AG10803 (cell line): ENCODE measurements around the gene RUBCN.
A peak's percentile ranks its signal among the peaks of the same experiment; 100 is the strongest.

Source experiments
- DNase-seq: peaks from one replicate; pipeline ENCODE4 v3.0.0; 2010; ENCODE audit warnings: low read depth
- H3K4me3 ChIP-seq: 2 replicates; pipeline ENCODE4 v1.5.1; 2011; ENCODE audit warnings: mild to moderate bottlenecking, low read length, control low read depth
- TF ChIP-seq, protein P1 (sequence below): conservative IDR thresholded peaks from 2 replicates; pipeline ENCODE4 v1.5.1; 2011; ENCODE audit warnings: mild to moderate bottlenecking, low read length, control low read depth, inconsistent platforms

The RUBCN gene

DNA sequence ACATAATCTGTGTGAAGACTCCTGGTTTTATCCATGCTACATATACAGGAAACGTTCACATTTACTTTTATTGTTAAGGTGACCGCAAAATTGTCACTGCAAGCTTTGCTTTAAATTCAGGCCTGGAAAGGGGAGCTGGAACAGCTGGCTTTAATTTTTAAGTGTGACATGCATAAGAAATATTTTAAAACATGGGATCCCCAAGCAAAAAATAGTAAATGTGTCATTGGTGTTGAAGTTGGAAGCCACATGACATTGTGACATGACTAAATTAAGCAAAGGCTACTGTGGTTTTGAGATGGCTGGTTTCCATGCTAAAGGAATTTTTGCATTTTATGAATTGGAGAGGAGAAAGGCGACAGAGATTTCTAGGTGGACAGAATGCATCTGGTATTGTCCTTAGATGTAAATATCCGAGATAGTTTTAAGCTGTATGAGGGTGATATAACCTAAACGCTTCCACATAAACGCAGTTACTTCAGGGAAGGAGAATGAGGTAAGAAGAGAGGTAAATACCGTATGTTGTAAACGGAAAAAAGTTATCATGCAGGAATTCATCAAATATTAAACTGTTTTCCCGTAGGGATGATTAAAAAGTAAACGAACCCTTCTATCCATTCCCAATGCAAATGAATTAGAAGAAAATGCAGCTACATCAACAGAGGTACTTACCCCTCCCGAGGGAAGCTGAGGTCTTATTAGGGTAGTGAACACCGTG is 12.1 kb upstream of the RUBCN start:
- peak overlapping the region; percentile 84 for H3K4me3 ChIP-seq
- DNase-seq, result peak; percentile 89
- TF ChIP-seq, protein P1, sequence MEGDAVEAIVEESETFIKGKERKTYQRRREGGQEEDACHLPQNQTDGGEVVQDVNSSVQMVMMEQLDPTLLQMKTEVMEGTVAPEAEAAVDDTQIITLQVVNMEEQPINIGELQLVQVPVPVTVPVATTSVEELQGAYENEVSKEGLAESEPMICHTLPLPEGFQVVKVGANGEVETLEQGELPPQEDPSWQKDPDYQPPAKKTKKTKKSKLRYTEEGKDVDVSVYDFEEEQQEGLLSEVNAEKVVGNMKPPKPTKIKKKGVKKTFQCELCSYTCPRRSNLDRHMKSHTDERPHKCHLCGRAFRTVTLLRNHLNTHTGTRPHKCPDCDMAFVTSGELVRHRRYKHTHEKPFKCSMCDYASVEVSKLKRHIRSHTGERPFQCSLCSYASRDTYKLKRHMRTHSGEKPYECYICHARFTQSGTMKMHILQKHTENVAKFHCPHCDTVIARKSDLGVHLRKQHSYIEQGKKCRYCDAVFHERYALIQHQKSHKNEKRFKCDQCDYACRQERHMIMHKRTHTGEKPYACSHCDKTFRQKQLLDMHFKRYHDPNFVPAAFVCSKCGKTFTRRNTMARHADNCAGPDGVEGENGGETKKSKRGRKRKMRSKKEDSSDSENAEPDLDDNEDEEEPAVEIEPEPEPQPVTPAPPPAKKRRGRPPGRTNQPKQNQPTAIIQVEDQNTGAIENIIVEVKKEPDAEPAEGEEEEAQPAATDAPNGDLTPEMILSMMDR, result no peak

DNA sequence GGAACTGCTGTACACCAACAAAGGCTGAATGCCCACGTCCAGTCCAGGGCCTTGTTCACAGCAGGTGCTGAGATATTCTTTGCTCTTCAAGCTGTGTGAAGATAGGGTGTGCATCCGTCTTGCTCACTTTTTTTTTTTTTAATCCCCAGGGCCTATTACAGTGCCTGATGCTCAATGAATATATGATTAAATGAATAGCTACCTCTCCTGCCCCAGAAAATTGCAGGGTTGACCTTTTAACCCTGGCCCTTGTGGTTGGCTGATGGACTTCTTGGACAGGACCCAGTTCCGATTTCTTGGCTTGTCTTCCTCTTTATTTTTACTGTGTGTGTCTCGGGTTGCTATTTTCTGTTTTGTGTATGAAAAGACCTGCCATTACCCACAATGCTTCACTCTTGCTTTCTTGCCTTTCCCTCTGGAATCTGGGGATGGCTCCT is 10.1 kb upstream of the RUBCN start:
- no peak for DNase-seq
- H3K4me3 ChIP-seq, result no peak overlapping the region
- TF ChIP-seq, protein P1, result no peak

DNA sequence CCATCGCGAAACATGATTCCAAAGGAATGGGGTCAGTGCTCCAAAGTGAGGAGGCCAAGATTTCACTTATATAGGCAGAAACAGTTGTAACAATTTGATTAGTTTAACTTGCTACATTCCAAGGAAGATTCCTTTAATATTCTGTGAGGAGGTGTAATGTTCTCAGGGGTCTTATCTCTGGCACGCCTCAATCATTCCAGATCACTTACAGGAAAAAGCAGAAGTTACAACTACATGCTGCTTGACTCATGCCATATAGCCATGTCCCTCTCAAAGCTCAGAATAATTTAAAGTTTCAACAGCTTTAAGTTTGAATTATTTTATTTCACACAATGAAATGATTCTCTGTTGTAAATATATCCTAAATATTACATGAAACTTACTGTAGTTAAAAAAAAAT is 9.5 kb upstream of the RUBCN start:
- no peak for DNase-seq
- H3K4me3 ChIP-seq, result no peak overlapping the region
- TF ChIP-seq, protein P1, result no peak

DNA sequence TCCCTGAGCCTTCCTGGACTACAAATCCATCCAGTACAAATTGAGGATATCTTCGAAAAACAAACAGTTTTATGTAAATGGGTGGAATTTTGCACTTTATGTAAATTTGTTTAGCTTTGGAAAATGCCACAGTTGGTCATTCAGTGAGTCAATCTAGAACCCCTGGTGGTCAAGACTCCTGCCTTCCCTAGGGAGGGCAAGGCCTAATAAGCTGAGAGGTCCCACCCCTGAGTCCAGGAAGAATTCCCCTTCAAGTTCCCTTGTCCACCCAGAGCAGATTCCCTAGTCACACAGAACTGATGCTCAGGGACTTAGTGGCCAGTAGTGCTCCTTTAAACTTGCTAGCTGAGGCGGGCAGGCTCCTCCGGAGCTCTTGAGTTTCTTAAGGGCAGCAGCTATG is 6.1 kb upstream of the RUBCN start:
- TF ChIP-seq, protein P1, result no peak
- DNase-seq, result no peak
- no peak overlapping the region for H3K4me3 ChIP-seq

DNA sequence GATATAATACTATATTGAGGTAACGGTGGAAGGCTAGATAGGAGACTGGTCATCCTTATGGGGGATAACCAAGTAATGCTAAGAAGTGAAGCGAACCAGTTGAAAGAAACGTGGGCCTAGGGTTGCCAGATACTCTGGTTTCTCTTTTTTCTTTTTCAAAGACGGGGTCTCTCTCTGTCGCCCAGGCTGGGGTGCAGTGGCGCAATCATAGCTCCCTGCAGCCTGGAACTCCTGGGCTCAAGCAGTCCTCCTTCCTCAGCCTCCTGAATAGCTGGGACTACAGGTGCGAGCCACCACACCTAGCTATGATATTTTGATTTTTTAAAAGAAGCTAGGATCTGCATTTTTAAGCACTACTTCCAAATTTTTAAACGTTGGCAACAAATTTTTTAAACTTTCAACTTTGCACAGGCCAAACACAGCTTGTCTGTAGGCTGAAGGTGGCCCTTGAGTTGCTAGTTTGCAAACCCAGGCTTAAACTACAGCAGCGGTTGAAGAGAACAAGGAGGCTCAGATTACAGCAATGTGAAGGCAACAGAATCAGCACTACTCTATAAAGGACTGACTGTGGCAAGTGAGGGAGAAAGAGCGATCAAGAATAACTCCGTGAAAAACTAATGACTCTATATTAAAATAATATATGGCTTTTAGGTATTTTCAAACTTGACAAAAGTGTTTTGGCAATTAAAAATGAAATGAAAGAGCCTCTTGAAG is 1.2 kb upstream of the RUBCN start:
- H3K4me3 ChIP-seq, result no peak overlapping the region
- TF ChIP-seq, protein P1, result no peak
- DNase-seq, result no peak

DNA sequence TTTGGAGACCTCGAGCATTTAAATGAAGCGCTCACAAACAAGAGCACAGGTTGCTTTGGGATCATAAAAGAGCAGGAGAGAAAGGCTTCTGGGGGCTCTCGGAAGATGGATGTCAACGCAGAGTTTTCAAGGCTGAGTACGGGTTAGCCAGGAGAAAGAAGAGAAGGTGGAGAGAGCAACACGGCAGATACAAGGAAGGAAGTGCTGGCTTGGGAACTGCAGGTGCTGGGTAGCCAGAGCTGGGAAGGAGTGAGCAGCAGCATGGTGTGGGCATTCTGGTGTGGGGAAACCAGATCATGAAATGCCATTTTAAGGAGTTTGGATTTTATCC is 580 bp upstream of the RUBCN start:
- TF ChIP-seq, protein P1, result no peak
- DNase-seq, result no peak
- peak overlapping the region; percentile 76 for H3K4me3 ChIP-seq

DNA sequence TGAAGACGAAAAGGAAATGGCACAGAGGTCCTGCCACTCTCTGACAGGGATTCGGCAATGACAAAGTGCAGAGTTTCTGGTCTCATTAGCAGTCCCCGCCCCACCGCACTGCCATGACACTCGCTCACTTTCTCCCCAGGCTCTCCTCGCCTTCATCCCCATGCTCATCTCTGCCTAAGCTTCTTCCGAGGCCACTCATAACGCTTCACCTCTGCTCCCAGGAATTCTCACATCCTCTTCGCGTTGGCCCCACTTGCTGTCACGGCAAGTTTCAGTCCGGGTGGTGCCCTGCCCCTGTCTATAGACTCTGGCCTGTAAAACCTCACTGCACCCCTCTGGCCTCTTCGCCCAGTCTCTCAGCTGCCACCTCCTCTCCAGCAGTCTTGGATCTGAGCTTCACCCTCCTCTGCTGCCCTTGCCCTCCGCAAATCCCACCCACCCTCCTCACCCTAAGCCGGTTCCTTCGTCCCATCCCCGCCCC is 654 bp downstream of the RUBCN start:
- TF ChIP-seq, protein P1, result no peak
- DNase-seq, result peak; percentile 22
- H3K4me3 ChIP-seq, result peak overlapping the region; percentile 81
